WERI-Rb-1 (cell line): ENCODE measurements around the gene ANKRD17.

Experiments
- DNase-seq: peaks from one replicate; pipeline ENCODE4 v3.0.0-alpha.2; 2020
- H3K27ac ChIP-seq: fragments of 250-450 bp; sonication (Bioruptor Pico); 2 replicates; pipeline ENCODE4 v1.5.1; 2020; ENCODE audit warnings: mild to moderate bottlenecking, moderate library complexity
- H3K27me3 ChIP-seq: fragments of 250-450 bp; sonication (Bioruptor Pico); 2 replicates; pipeline ENCODE4 v1.5.1; 2021; ENCODE audit warnings: mild to moderate bottlenecking, low read depth, moderate library complexity; ENCODE audit not compliant: insufficient read depth, severe bottlenecking
- H3K36me3 ChIP-seq: fragments of 250-450 bp; sonication (Bioruptor Pico); 2 replicates; pipeline ENCODE4 v1.5.1; 2020; ENCODE audit warnings: mild to moderate bottlenecking, moderate library complexity
- H3K4me3 ChIP-seq: 2 replicates; pipeline ENCODE4 v1.5.1; 2011; ENCODE audit warnings: low read depth, mild to moderate bottlenecking, control low read depth, low read length
- H3K9me3 ChIP-seq: fragments of 250-450 bp; sonication (Bioruptor Pico); 2 replicates; pipeline ENCODE4 v1.5.1; 2021; ENCODE audit warnings: mild to moderate bottlenecking, moderate library complexity; ENCODE audit not compliant: severe bottlenecking
- TF ChIP-seq, protein P1 (sequence below): IDR thresholded peaks from 2 replicates; pipeline ENCODE4 v1.5.1; 2011; ENCODE audit warnings: low read depth, mild to moderate bottlenecking, control low read depth, inconsistent platforms, low read length

Gene ANKRD17

DNA sequence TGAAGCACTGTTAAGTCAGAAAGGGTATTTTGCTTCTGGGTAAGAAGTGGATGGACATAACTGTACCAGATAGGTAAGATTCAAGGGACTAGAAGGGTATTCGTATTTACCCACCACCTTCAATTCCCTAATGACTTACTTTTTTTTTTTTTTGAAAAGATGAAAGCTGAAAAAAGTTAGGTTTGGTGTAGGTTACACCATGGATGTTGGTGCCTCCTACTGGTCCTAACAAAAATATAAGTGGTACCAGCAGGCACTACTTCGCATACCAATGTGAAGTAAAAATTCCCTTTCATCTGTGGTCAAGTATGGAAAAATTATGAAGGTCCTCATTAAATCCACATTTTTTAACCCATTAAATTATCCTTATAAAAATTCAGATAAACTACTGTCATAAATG is 7.2 kb downstream of the ANKRD17 start:
- Histone ChIP-seq H3K36me3 (peaks cover 41% of the 10 kb centered on the region), H3K27me3 (no peaks in the 10 kb centered on the region), H3K27ac (no peak overlapping the region), H3K4me3 (no peak overlapping the region), H3K9me3 (no peaks in the 10 kb centered on the region)
- DNase-seq = no peak
- TF ChIP-seq, protein P1, sequence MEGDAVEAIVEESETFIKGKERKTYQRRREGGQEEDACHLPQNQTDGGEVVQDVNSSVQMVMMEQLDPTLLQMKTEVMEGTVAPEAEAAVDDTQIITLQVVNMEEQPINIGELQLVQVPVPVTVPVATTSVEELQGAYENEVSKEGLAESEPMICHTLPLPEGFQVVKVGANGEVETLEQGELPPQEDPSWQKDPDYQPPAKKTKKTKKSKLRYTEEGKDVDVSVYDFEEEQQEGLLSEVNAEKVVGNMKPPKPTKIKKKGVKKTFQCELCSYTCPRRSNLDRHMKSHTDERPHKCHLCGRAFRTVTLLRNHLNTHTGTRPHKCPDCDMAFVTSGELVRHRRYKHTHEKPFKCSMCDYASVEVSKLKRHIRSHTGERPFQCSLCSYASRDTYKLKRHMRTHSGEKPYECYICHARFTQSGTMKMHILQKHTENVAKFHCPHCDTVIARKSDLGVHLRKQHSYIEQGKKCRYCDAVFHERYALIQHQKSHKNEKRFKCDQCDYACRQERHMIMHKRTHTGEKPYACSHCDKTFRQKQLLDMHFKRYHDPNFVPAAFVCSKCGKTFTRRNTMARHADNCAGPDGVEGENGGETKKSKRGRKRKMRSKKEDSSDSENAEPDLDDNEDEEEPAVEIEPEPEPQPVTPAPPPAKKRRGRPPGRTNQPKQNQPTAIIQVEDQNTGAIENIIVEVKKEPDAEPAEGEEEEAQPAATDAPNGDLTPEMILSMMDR = 0 out of 2 replicates have a peak, but pooled peaks have one; percentile 13

DNA sequence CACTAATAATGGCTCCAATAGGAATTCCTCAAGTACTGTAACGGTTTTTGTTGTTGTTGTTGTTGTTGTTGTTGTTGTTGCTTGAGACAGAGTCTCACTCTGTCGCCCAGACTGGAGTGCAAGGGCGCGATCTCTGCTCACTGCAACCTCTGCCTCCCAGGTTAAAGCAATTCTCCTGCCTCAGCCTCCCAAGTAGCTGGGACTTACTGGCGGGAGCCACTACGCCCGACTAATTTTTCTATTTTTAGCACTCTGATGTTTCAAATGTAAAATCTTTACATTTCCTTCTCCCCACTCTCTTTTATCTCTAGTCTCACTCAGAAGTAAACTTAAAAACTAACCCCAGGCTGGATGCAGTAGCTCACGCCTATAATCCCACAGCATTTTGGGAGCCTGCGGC is 8.0 kb downstream of the ANKRD17 start:
- no peak for DNase-seq
- Histone ChIP-seq H3K4me3 (no peak overlapping the region), H3K27me3 (no peaks in the 10 kb centered on the region), H3K9me3 (no peaks in the 10 kb centered on the region), H3K27ac (no peak overlapping the region), H3K36me3 (peaks cover 41% of the 10 kb centered on the region)
- TF ChIP-seq, protein P1 = no peak

DNA sequence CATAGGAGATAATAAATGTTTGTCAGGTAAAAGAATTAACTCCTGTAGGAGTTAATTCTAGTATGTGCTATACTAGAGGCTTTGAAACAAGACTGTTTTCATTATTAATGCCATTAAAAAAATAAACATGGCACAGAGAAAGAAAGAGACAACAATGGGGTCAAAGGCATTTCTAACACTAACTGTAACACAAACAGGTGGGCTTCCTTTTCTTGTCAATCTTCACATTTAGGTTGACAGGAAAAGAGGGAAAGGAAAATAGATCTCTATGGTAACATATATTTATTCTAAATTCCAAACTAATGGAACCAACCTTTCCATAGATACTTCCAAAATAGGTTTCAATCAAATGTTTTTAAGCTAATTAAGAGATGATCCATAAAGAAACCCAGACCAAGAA is 9.8 kb downstream of the ANKRD17 start:
- H3K36me3 ChIP-seq = peaks cover 50% of the 10 kb centered on the region
- TF ChIP-seq, protein P1 = no peak

DNA sequence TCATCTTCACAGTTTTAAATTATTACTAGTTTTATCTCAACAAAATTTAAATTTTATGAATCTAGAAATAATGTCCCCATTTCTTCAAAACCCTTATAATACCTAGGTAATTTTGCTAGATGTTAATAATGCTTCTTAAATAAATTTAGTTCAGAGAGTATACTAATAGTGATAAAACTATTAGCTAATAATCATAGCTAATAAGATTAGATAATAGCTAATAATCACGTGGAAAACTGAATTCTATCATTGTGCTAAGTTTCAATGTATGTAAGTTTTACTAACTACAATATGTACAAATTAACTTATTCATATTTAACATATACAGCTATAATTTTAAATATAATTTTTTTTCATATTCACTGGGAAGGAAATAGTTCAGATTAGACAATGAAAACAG is 10.2 kb downstream of the ANKRD17 start:
- Histone ChIP-seq H3K27me3 (no peaks in the 10 kb centered on the region), H3K4me3 (no peak overlapping the region), H3K27ac (no peak overlapping the region), H3K9me3 (no peaks in the 10 kb centered on the region), H3K36me3 (peaks cover 50% of the 10 kb centered on the region)
- DNase-seq = no peak
- TF ChIP-seq, protein P1 = no peak

More for the DNA sequence above, 9.8 kb downstream of the ANKRD17 start:
- Histone ChIP-seq H3K27ac (no peak overlapping the region), H3K27me3 (no peaks in the 10 kb centered on the region), H3K4me3 (no peak overlapping the region), H3K9me3 (no peaks in the 10 kb centered on the region)
- DNase-seq = no peak

DNA sequence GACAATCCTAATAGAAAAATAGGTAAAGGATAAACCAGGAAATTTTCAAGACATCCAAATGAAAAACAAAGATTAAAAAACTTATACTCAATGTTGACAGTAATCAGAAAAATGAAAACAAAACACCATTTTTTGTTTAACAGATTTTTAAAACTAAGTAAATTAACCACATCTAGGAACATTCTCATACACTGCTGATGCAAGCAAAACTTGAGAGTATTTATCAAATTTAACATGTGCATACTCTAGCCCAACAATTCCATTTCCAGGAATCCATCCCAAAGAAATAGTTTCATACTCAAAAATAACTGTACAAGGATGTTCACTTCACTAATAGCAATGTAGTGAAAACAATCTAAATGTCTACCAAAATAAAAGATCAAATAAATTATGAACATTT is 11.5 kb downstream of the ANKRD17 start:
- H3K27me3 ChIP-seq = no peaks in the 10 kb centered on the region
- TF ChIP-seq, protein P1 = no peak

DNA sequence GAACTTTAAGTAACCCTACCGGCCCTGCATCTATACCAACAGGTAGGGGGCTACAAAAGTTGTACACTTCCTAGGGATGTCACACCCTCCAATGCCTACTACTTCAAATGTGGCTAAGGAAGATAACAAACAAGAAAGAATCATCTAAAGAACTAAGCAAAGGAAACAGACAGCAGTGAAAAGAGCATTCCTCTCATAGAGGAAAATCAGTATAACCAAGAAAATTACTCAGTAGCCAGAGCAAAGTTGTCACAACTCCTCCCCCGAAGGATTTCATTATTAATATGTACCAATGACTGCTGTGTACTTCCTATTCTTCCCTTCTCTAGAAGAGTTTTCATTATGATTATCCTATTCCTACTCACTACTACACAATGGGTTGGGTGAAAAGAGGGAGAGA is 12.6 kb downstream of the ANKRD17 start:
- peaks cover 34% of the 10 kb centered on the region for H3K36me3 ChIP-seq

More for the DNA sequence above, 11.5 kb downstream of the ANKRD17 start:
- Histone ChIP-seq H3K4me3 (no peak overlapping the region), H3K9me3 (no peaks in the 10 kb centered on the region), H3K27ac (no peak overlapping the region), H3K36me3 (peaks cover 38% of the 10 kb centered on the region)
- DNase-seq = no peak

More for the DNA sequence above, 12.6 kb downstream of the ANKRD17 start:
- H3K4me3 ChIP-seq = no peak overlapping the region
- no peaks in the 10 kb centered on the region for H3K9me3 ChIP-seq
- H3K27ac ChIP-seq = no peak overlapping the region
- no peak for DNase-seq
- H3K27me3 ChIP-seq = no peaks in the 10 kb centered on the region
- TF ChIP-seq, protein P1 = no peak
